ENCODE measurements around the gene LMBRD1. TPM values are rescaled to one million over a fixed set of nuclear protein-coding genes. Genes with fewer than 3 reads are reported as not detected.

Gene LMBRD1
- total RNA-seq, 1 experiment from 2014 or later: 17.0 TPM

- H2BK15ac ChIP-seq (ENCODE audit: low read depth, low read length): no peak overlapping the region
Measured at GRCh38 chr6:69832558-69832957, 35.7 kb upstream of the LMBRD1 start.

More at GRCh38 chr6:69832558-69832957, 35.7 kb upstream of the LMBRD1 start:
- H3K27ac ChIP-seq (ENCODE audit: insufficient read length, low read depth, low read length): no peak overlapping the region
- H2BK20ac ChIP-seq (ENCODE audit: low read depth, low read length, poor library complexity, severe bottlenecking): no peak overlapping the region
- no peak overlapping the region for H2BK5ac ChIP-seq (ENCODE audit: insufficient read length, low read length)
- H3K23ac ChIP-seq (ENCODE audit: insufficient read length, low read depth, low read length): no peak overlapping the region
- no peak overlapping the region for H3K9ac ChIP-seq (ENCODE audit: extremely low read depth, insufficient read length, low read length)
- no peaks in the 10 kb centered on the region; the same call in 1 of the 2 replicates for H3K4me1 ChIP-seq (ENCODE audit: insufficient read depth, low read length)
- no peak overlapping the region for H3T11ph ChIP-seq (ENCODE audit: low read length)
- H3K18ac ChIP-seq (ENCODE audit: insufficient read length, low read depth, low read length): no peak overlapping the region
- no peak for TF ChIP-seq CTCF (conservative IDR thresholded peaks at IDR 0.05)
- no peak overlapping the region for H3K14ac ChIP-seq (ENCODE audit: insufficient read depth, low read length)
- H3K79me1 ChIP-seq (ENCODE audit: insufficient read depth, low read depth, low read length, poor library complexity, severe bottlenecking): no peaks in the 10 kb centered on the region
- H3K9me3 ChIP-seq (ENCODE audit: control insufficient read depth, low read depth, low read length): no peaks in the 10 kb centered on the region
- no peak overlapping the region for H3K4ac ChIP-seq (ENCODE audit: low read depth, low read length)
- H3K79me2 ChIP-seq (ENCODE audit: insufficient read depth, low read length): no peaks in the 10 kb centered on the region
- no peak overlapping the region for H3K4me2 ChIP-seq (ENCODE audit: insufficient read depth, insufficient read length, low read length)
- no peaks in the 10 kb centered on the region for H3K27me3 ChIP-seq (ENCODE audit: insufficient read depth, low read length)
- Mint-ChIP-seq H3K27me3 (ENCODE audit: low read depth) (no peaks in the 10 kb centered on the region), H3K9me3 (no peaks in the 10 kb centered on the region), H3K27ac (no peak overlapping the region), H3K36me3 (ENCODE audit: insufficient read depth in 1 of 3, low read depth in 3 of 3) (no peaks in the 10 kb centered on the region), H3K4me3 (no peak overlapping the region), H3K4me1 (peaks cover 4% of the 10 kb centered on the region in 2 experiments)
- H4K5ac ChIP-seq (ENCODE audit: insufficient read length, low read depth, low read length): no peak overlapping the region
- H3K56ac ChIP-seq (ENCODE audit: insufficient read length, low read depth, low read length): no peak overlapping the region
- no peak overlapping the region for H2BK120ac ChIP-seq (ENCODE audit: low read depth, low read length, poor library complexity, severe bottlenecking)
- H2AK5ac ChIP-seq (ENCODE audit: insufficient read length, low read length): no peak overlapping the region
- no peaks in the 10 kb centered on the region for H4K20me1 ChIP-seq (ENCODE audit: control insufficient read depth, insufficient read depth, insufficient read length)
- H3K23me2 ChIP-seq (ENCODE audit: insufficient read length, low read depth, low read length, poor library complexity, severe bottlenecking): no peaks in the 10 kb centered on the region
- H4K91ac ChIP-seq (ENCODE audit: insufficient read length, low read depth, low read length): no peak overlapping the region
- no peak overlapping the region for H2AFZ ChIP-seq (ENCODE audit: low read length)
- DNase-seq: no peak
- no peak overlapping the region for H4K8ac ChIP-seq (replicated peaks; ENCODE audit: insufficient read length, low read depth, low read length)
- H2BK12ac ChIP-seq (ENCODE audit: insufficient read length, low read depth, low read length): no peak overlapping the region

Data from H9 (cell line).